ENCODE data around the gene RYR3. TPM values are rescaled to one million over a fixed set of nuclear protein-coding genes. Genes with fewer than 3 reads are reported as not detected.

RYR3 gene
- total and polyA plus RNA-seq, 10 of the 15 experiments (the other 5 are each of a cell fraction or from before 2014, with no cell fraction given), result under 0.01 to 0.44 (median 0.16) TPM; not detected in 5

- no peak for DNase-seq (ENCODE audit: low read depth, low spot score)
- no peak overlapping the region for H2AFZ ChIP-seq (ENCODE audit: control insufficient read depth, low read depth, low read length)
- RAD21 ChIA-PET (ENCODE audit: unreplicated experiment), result no interaction called here
- no peaks in the 10 kb centered on the region for H4K20me1 ChIP-seq (ENCODE audit: control insufficient read depth, insufficient read depth)
- in situ Hi-C loops (cut with MboI) (no loop called here), intact Hi-C loops (cut with micrococcal nuclease; ENCODE audit: unreplicated experiment) (no loop called here)
- no peaks in the 10 kb centered on the region for H3K36me3 ChIP-seq (ENCODE audit: control insufficient read depth in 2 of 2, insufficient read depth in 2 of 2, low read length in 1 of 2)
- H3K9me3 ChIP-seq (replicated peaks; ENCODE audit: control insufficient read depth, insufficient read depth, low read length), result no peaks in the 10 kb centered on the region
- 49% methylated on average over 5 of the region's 5 CpGs for WGBS (ENCODE audit: insufficient coverage, insufficient replicate concordance, low lambda C conversion rate, missing lambda C conversion rate)
- H3K27ac ChIP-seq (ENCODE audit: control insufficient read depth, insufficient read depth), result no peak overlapping the region
- CTCF ChIA-PET, result no interaction called here
- ATAC-seq, result no peak
- H3K4me2 ChIP-seq (ENCODE audit: control insufficient read depth, insufficient read depth), result no peak overlapping the region
- no peak for FAIRE-seq
- SMC1A ChIA-PET (ENCODE audit: uncharacterized antibody, unreplicated experiment), result no interaction called here
- H3K4me1 ChIP-seq (ENCODE audit: control insufficient read depth, insufficient read depth, low read length), result no peaks in the 10 kb centered on the region
- BruUV-seq (replicated peaks), result no TSS peak
- no peak overlapping the region for H3K9ac ChIP-seq (ENCODE audit: control insufficient read depth, insufficient read depth, low read length)
- TF ChIP-seq FOXM1 (IDR thresholded peaks at IDR 0.05; ENCODE audit: low read depth, low read length) (no peak), ETV6 (conservative IDR thresholded peaks at IDR 0.05 in 1 of 2, IDR thresholded peaks at IDR 0.05 in 1 of 2; ENCODE audit: borderline replicate concordance in 1 of 2, low read depth in 1 of 2) (no peak), NBN (IDR thresholded peaks at IDR 0.05) (no peak), TCF12 (IDR thresholded peaks at IDR 0.05; ENCODE audit: low read depth, low read length) (no peak), CREM (IDR thresholded peaks at IDR 0.05; ENCODE audit: low read depth) (no peak), NFIC (IDR thresholded peaks at IDR 0.05; ENCODE audit: low read depth, low read length) (no peak), TCF7 (IDR thresholded peaks at IDR 0.05; ENCODE audit: borderline replicate concordance) (no peak), HDGF (IDR thresholded peaks at IDR 0.05) (no peak), PAX5 (IDR thresholded peaks at IDR 0.05; ENCODE audit: borderline replicate concordance, low read depth, low read length) (no peak), HDAC6 (IDR thresholded peaks at IDR 0.05; ENCODE audit: unreplicated experiment) (no peak), JUNB (IDR thresholded peaks at IDR 0.05) (no peak), EZH2 (IDR thresholded peaks at IDR 0.05; ENCODE audit: borderline replicate concordance, control insufficient read depth, low read depth, low read length) (no peak)
- TF ChIP-seq, protein P1, sequence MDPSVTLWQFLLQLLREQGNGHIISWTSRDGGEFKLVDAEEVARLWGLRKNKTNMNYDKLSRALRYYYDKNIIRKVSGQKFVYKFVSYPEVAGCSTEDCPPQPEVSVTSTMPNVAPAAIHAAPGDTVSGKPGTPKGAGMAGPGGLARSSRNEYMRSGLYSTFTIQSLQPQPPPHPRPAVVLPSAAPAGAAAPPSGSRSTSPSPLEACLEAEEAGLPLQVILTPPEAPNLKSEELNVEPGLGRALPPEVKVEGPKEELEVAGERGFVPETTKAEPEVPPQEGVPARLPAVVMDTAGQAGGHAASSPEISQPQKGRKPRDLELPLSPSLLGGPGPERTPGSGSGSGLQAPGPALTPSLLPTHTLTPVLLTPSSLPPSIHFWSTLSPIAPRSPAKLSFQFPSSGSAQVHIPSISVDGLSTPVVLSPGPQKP (IDR thresholded peaks at IDR 0.05; ENCODE audit: low read depth, low read length), result no peak
- TF ChIP-seq, protein P2, sequence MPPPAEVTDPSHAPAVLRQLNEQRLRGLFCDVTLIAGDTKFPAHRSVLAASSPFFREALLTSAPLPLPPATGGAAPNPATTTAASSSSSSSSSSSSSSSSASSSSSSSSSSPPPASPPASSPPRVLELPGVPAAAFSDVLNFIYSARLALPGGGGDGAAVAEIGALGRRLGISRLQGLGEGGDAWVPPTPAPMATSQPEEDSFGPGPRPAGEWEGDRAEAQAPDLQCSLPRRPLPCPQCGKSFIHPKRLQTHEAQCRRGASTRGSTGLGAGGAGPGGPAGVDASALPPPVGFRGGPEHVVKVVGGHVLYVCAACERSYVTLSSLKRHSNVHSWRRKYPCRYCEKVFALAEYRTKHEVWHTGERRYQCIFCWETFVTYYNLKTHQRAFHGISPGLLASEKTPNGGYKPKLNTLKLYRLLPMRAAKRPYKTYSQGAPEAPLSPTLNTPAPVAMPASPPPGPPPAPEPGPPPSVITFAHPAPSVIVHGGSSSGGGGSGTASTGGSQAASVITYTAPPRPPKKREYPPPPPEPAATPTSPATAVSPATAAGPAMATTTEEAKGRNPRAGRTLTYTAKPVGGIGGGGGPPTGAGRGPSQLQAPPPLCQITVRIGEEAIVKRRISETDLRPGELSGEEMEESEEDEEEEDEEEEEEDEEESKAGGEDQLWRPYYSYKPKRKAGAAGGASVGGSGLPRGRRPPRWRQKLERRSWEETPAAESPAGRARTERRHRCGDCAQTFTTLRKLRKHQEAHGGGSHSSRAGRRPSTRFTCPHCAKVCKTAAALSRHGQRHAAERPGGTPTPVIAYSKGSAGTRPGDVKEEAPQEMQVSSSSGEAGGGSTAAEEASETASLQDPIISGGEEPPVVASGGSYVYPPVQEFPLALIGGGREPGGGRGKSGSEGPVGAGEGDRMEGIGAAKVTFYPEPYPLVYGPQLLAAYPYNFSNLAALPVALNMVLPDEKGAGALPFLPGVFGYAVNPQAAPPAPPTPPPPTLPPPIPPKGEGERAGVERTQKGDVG (CRISPR knock-in tag; IDR thresholded peaks at IDR 0.05), result no peak
- TF ChIP-seq, protein P3, sequence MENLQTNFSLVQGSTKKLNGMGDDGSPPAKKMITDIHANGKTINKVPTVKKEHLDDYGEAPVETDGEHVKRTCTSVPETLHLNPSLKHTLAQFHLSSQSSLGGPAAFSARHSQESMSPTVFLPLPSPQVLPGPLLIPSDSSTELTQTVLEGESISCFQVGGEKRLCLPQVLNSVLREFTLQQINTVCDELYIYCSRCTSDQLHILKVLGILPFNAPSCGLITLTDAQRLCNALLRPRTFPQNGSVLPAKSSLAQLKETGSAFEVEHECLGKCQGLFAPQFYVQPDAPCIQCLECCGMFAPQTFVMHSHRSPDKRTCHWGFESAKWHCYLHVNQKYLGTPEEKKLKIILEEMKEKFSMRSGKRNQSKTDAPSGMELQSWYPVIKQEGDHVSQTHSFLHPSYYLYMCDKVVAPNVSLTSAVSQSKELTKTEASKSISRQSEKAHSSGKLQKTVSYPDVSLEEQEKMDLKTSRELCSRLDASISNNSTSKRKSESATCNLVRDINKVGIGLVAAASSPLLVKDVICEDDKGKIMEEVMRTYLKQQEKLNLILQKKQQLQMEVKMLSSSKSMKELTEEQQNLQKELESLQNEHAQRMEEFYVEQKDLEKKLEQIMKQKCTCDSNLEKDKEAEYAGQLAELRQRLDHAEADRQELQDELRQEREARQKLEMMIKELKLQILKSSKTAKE (IDR thresholded peaks at IDR 0.05; ENCODE audit: low read depth, poor library complexity, severe bottlenecking), result no peak
- no peaks in the 10 kb centered on the region for H3K79me2 ChIP-seq (ENCODE audit: control insufficient read depth, insufficient read depth, low read length)
- H3K4me3 ChIP-seq, result no peak overlapping the region
- no peaks in the 10 kb centered on the region for H3K27me3 ChIP-seq (replicated peaks in 1 of 2; ENCODE audit: control insufficient read depth in 2 of 2, insufficient read depth in 2 of 2, low read length in 1 of 2)
- POLR2A ChIA-PET, result no interaction called here
These were observed 162.2 kb downstream of the RYR3 start for GRCh38 chr15:33473005-33473404.
